Measurements from ENCODE around the gene PLA2G2F.

The PLA2G2F gene

DNA sequence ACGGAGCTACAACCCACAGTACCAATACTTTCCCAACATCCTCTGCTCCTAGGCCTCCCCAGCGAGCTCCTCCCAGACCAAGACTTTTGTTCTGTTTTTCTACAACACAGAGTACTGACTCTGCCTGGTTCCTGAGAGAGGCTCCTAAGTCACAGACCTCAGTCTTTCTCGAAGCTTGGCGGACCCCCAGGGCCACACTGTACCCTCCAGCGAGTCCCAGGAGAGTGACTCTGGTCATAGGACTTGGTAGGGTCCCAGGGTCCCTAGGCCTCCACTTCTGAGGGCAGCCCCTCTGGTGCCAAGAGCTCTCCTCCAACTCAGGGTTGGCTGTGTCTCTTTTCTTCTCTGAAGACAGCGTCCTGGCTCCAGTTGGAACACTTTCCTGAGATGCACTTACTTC lies 48.5 kb upstream of the PLA2G2F start:
- H3F3A ChIP-seq (ENCODE audit: control insufficient read depth, insufficient read depth) = no peaks in the 10 kb centered on the region

DNA sequence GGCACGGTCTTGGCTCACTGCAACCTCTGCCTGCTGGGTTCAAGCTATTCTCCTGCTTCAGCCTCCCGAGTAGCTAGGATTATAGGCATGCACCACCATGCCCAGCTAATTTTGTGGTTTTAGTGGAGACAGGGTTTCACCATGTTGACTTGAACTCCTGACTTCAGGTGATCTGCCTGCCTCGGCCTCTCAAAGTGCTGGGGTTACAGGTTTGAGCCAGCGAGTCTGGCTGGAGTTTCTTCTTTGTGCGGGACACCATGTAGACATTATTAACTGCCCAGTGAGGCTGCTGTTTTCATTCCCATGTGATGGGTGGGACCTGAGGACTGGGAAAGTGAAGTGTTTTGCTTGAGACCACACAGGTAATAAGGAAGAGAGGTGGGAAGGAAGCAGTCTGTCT lies 45.8 kb upstream of the PLA2G2F start:
- no peak overlapping the region for H3K4me2 ChIP-seq (ENCODE audit: low read length)
- H3K9me3 ChIP-seq (ENCODE audit: control insufficient read depth, insufficient read depth, low read length) = no peaks in the 10 kb centered on the region
- H3K4me1 ChIP-seq (ENCODE audit: control insufficient read depth, low read length) = no peaks in the 10 kb centered on the region
- H3F3A ChIP-seq (ENCODE audit: control insufficient read depth, insufficient read depth) = no peaks in the 10 kb centered on the region
- H3K27me3 ChIP-seq (ENCODE audit: control insufficient read depth, low read length) = 0 out of 2 replicates have a peak, but pooled peaks cover 14% of the 10 kb centered on the region
- no peaks in the 10 kb centered on the region for H3K79me2 ChIP-seq (ENCODE audit: control insufficient read depth, low read length)
- H4K20me1 ChIP-seq (ENCODE audit: control insufficient read depth, insufficient read depth, low read depth, low read length) = no peaks in the 10 kb centered on the region
- no peaks in the 10 kb centered on the region for H3K36me3 ChIP-seq (ENCODE audit: control insufficient read depth, low read length)
- H3K27ac ChIP-seq (ENCODE audit: low read depth, low read length) = no peak overlapping the region
- H3K9me2 ChIP-seq (replicated peaks; ENCODE audit: control insufficient read depth, low read length) = no peaks in the 10 kb centered on the region
- H3K4me3 ChIP-seq (ENCODE audit: low read length) = no peak overlapping the region
- TF ChIP-seq EZH2phosphoT487 (IDR thresholded peaks at IDR 0.05; ENCODE audit: borderline replicate concordance, low read length) = no peak
- TF ChIP-seq, protein P1, sequence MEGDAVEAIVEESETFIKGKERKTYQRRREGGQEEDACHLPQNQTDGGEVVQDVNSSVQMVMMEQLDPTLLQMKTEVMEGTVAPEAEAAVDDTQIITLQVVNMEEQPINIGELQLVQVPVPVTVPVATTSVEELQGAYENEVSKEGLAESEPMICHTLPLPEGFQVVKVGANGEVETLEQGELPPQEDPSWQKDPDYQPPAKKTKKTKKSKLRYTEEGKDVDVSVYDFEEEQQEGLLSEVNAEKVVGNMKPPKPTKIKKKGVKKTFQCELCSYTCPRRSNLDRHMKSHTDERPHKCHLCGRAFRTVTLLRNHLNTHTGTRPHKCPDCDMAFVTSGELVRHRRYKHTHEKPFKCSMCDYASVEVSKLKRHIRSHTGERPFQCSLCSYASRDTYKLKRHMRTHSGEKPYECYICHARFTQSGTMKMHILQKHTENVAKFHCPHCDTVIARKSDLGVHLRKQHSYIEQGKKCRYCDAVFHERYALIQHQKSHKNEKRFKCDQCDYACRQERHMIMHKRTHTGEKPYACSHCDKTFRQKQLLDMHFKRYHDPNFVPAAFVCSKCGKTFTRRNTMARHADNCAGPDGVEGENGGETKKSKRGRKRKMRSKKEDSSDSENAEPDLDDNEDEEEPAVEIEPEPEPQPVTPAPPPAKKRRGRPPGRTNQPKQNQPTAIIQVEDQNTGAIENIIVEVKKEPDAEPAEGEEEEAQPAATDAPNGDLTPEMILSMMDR (IDR thresholded peaks at IDR 0.05; ENCODE audit: low read depth, low read length, poor library complexity, severe bottlenecking) = no peak

More for the DNA sequence above, 48.5 kb upstream of the PLA2G2F start:
- no peaks in the 10 kb centered on the region for H3K9me3 ChIP-seq (ENCODE audit: control insufficient read depth, insufficient read depth, low read length)
- no peaks in the 10 kb centered on the region for H4K20me1 ChIP-seq (ENCODE audit: control insufficient read depth, insufficient read depth, low read depth, low read length)
- no peak overlapping the region for H3K4me3 ChIP-seq (ENCODE audit: low read length)
- H3K4me1 ChIP-seq (ENCODE audit: control insufficient read depth, low read length) = no peaks in the 10 kb centered on the region
- no peak for TF ChIP-seq EZH2phosphoT487 (IDR thresholded peaks at IDR 0.05; ENCODE audit: borderline replicate concordance, low read length)
- H3K27ac ChIP-seq (ENCODE audit: low read depth, low read length) = no peak overlapping the region
- H3K9me2 ChIP-seq (replicated peaks; ENCODE audit: control insufficient read depth, low read length) = no peaks in the 10 kb centered on the region
- no peaks in the 10 kb centered on the region for H3K36me3 ChIP-seq (ENCODE audit: control insufficient read depth, low read length)
- H3K4me2 ChIP-seq (ENCODE audit: low read length) = no peak overlapping the region
- H3K79me2 ChIP-seq (ENCODE audit: control insufficient read depth, low read length) = no peaks in the 10 kb centered on the region
- H3K27me3 ChIP-seq (ENCODE audit: control insufficient read depth, low read length) = 0 out of 2 replicates have a peak, but pooled peaks cover 14% of the 10 kb centered on the region

DNA sequence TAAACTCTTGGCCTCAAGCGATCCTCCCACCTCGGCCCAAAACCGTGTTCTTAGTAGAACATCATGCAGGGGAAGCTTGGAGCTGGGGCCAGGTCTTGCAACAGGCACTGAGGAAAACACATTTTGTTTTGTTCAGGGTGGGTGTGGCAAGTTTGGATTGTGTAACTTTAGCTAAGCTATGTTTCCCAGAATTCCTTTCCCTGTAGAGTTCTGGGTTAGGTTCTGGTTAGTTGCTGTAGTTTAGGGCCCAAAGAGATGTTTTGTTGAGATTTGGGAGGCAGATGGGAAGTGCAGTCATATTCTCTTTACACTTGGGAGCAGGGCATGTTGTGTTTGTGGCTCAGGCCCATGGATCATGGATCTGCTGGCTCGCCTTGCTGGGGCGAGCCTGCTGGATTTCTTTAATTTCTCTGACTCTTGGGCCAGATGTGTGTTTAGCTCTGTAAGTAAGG lies 45.2 kb upstream of the PLA2G2F start:
- 0 out of 2 replicates have a peak, but pooled peaks cover 14% of the 10 kb centered on the region for H3K27me3 ChIP-seq (ENCODE audit: control insufficient read depth, low read length)
- H3K4me1 ChIP-seq (ENCODE audit: control insufficient read depth, low read length) = no peaks in the 10 kb centered on the region
- TF ChIP-seq EZH2phosphoT487 (IDR thresholded peaks at IDR 0.05; ENCODE audit: borderline replicate concordance, low read length) = no peak
- TF ChIP-seq, protein P1 (IDR thresholded peaks at IDR 0.05; ENCODE audit: low read depth, low read length, poor library complexity, severe bottlenecking) = no peak

DNA sequence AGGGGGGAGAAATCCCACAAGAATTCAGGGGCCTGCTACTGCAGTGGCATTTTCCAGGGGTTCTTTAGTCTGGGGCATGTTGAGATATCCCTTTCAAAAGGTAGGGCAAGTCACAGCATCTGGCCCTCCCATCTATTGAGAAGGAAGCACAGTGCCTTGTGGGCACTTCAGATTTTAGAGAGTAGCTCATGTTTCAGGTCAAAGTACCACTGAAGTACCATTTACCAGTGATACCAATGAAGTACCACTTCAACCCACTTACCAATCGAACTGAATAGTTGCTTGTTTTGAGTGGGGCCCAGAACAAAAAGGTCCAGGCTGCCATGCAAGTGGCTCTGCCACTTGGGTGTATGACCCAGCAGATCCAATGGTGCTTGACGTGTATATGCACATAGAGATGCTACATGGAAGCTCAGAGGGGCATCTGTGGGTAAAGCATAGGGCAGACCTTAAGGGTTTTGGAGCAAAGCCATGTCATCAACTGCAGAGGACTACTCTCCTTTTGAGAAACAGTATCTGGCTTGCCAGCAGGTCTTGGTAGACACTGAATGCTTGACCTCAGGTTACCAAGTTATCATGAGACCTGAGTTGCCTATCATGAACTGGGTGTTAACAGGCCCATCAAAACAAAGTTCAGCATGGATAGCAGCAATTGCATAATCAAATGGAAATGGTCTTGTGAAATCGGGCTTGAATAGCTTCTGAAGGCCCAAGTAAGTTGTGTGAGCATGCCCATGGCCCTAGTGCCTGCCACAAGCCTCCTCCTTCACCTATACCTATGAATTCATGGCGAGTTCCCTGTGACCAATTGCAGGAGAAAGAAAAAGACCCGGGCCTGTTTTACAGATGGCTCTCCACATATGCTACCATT lies 43.3 kb upstream of the PLA2G2F start:
- Histone ChIP-seq H3K9me3 (ENCODE audit: control insufficient read depth, insufficient read depth, low read length) (no peaks in the 10 kb centered on the region), H3K4me2 (ENCODE audit: low read length) (no peak overlapping the region), H3K4me1 (ENCODE audit: control insufficient read depth, low read length) (no peaks in the 10 kb centered on the region), H3K9me2 (replicated peaks; ENCODE audit: control insufficient read depth, low read length) (no peaks in the 10 kb centered on the region), H3F3A (ENCODE audit: control insufficient read depth, insufficient read depth) (no peaks in the 10 kb centered on the region), H3K27me3 (ENCODE audit: control insufficient read depth, low read length) (0 out of 2 replicates have a peak, but pooled peaks cover 14% of the 10 kb centered on the region), H3K36me3 (ENCODE audit: control insufficient read depth, low read length) (no peaks in the 10 kb centered on the region), H4K20me1 (ENCODE audit: control insufficient read depth, insufficient read depth, low read depth, low read length) (no peaks in the 10 kb centered on the region), H3K4me3 (ENCODE audit: low read length) (no peak overlapping the region), H3K27ac (ENCODE audit: low read depth, low read length) (no peak overlapping the region), H3K79me2 (ENCODE audit: control insufficient read depth, low read length) (no peaks in the 10 kb centered on the region)
- TF ChIP-seq, protein P1 (IDR thresholded peaks at IDR 0.05; ENCODE audit: low read depth, low read length, poor library complexity, severe bottlenecking) = no peak

More for the DNA sequence above, 45.2 kb upstream of the PLA2G2F start:
- H3K36me3 ChIP-seq (ENCODE audit: control insufficient read depth, low read length) = no peaks in the 10 kb centered on the region
- H3K4me3 ChIP-seq (ENCODE audit: low read length) = no peak overlapping the region
- H3F3A ChIP-seq (ENCODE audit: control insufficient read depth, insufficient read depth) = no peaks in the 10 kb centered on the region
- no peaks in the 10 kb centered on the region for H4K20me1 ChIP-seq (ENCODE audit: control insufficient read depth, insufficient read depth, low read depth, low read length)
- H3K9me2 ChIP-seq (replicated peaks; ENCODE audit: control insufficient read depth, low read length) = no peaks in the 10 kb centered on the region
- H3K4me2 ChIP-seq (ENCODE audit: low read length) = no peak overlapping the region
- no peak overlapping the region for H3K27ac ChIP-seq (ENCODE audit: low read depth, low read length)
- no peaks in the 10 kb centered on the region for H3K9me3 ChIP-seq (ENCODE audit: control insufficient read depth, insufficient read depth, low read length)
- H3K79me2 ChIP-seq (ENCODE audit: control insufficient read depth, low read length) = no peaks in the 10 kb centered on the region
